ENCODE data around the gene MICAL2. TPM values are rescaled to one million over a fixed set of nuclear protein-coding genes. Genes with fewer than 3 reads are reported as not detected.

The MICAL2 gene
- total RNA-seq, 6 experiments from 2014 or later: 17.0 to 50.7 (median 35.9) TPM

- no peaks in the 10 kb centered on the region for H3K27me3 ChIP-seq
- WGBS (ENCODE audit: insufficient coverage, low coverage, low lambda C conversion rate, missing lambda C conversion rate): 92% methylated on average over 1 of the region's 2 CpGs
- H3K36me3 ChIP-seq: no peaks in the 10 kb centered on the region
- DNase-seq: no peak
- intact Hi-C loops (cut with DNase I): no loop called here
- H3K4me3 ChIP-seq: no peak overlapping the region
- no peak overlapping the region for H3K27ac ChIP-seq
- TF ChIP-seq CTCF (IDR thresholded peaks at IDR 0.05): no peak
- no peak for TF ChIP-seq POLR2A (IDR thresholded peaks at IDR 0.05)
- no peaks in the 10 kb centered on the region for H3K9me3 ChIP-seq
- no peak for ATAC-seq
- peaks cover 0 to 10% (median 4%) of the 10 kb centered on the region in 4 donors for H3K4me1 ChIP-seq
These were observed 1.4 kb upstream of the MICAL2 start for GRCh38 chr11:12108875-12109453.

- ATAC-seq (no peak), DNase-seq (no peak)
- intact Hi-C loops (cut with DNase I): no loop called here
- H3K4me3 ChIP-seq: peak overlapping the region; percentile 88 to 93 (median 89)
- H3K27ac ChIP-seq: peak overlapping the region in 1 of 3 donors; percentile 86
- H3K4me1 ChIP-seq: peaks cover 0 to 10% (median 4%) of the 10 kb centered on the region in 4 donors
- 51% methylated on average over 5 of the region's 7 CpGs for WGBS (ENCODE audit: insufficient coverage, low coverage, low lambda C conversion rate, missing lambda C conversion rate)
- no peaks in the 10 kb centered on the region for H3K36me3 ChIP-seq
- no peaks in the 10 kb centered on the region for H3K27me3 ChIP-seq
- TF ChIP-seq CTCF (IDR thresholded peaks at IDR 0.05) (no peak), POLR2A (IDR thresholded peaks at IDR 0.05) (no peak)
- no peaks in the 10 kb centered on the region for H3K9me3 ChIP-seq
These were observed 696 bp upstream of the MICAL2 start for GRCh38 chr11:12109591-12110196.

GRCh38 chr11:12110714-12111548 is 541 bp downstream of the MICAL2 start:
- Histone ChIP-seq H3K4me3 (peak overlapping the region; percentile 88 to 93 (median 89)), H3K27ac (peak overlapping the region; percentile 75 to 86 (median 82)), H3K4me1 (peaks cover 0 to 10% (median 4%) of the 10 kb centered on the region in 4 donors), H3K9me3 (no peaks in the 10 kb centered on the region), H3K36me3 (no peaks in the 10 kb centered on the region), H3K27me3 (no peaks in the 10 kb centered on the region)
- TF ChIP-seq POLR2A (IDR thresholded peaks at IDR 0.05) (peak; percentile 25), CTCF (IDR thresholded peaks at IDR 0.05) (no peak)
- ATAC-seq: peak; percentile 42 to 59 (median 52)
- intact Hi-C loops (cut with DNase I): no loop called here
- peak; percentile 58 to 68 (median 68) for DNase-seq
- 0% methylated on average over 6 of the region's 67 CpGs for WGBS (ENCODE audit: insufficient coverage, low coverage, low lambda C conversion rate, missing lambda C conversion rate)

DNA sequence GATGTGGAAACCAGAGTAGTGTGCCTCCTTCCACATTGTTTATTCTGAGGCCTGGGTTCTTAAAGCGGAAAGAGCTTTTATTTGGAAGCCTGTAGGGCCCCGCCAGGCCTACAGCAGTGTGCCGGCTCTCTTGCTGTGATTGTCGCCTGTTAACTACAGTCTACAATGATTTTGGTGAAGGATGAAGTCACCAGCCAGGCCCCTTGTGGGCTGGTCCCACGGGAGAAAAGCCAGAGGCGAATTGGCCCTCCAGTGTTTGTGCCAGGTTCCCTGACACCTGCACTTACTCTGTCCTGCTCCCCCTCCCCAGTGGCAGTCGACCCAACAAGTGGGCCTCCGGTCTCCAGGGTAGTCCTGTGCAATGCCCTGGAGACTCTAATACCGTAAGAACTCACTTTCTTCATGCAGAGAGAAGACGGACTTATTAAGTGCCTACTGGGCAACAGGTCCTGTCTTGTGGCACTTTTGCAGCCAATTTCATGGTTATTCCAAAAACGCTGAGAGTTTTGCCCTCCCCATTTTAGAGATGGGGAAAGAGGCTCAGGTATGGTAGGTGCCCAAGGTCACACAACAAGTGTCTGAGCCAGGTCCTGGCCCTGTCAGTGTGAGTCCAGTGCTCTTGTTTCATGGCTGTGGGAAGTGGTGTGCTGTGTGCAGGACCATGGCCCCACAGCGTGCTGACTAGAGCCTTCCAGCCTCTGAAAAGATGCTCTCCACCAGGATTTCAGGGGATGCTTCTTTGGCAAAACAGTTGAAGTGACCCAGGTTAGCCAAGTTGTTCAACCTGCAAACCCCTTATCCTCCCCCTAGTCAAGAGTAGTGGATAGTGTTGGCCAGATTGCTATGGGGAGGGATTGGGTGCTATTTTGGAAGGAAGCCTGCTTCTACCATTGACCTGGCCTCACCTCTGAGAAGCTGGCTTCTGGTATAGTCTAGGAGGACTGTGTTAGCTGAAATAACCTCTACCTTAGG is 1.4 kb downstream of the MICAL2 start:
- no peak for ATAC-seq
- intact Hi-C loops (cut with DNase I): no loop called here
- Histone ChIP-seq H3K27me3 (no peaks in the 10 kb centered on the region), H3K27ac (peak overlapping the region; percentile 75 to 86 (median 82)), H3K9me3 (no peaks in the 10 kb centered on the region), H3K4me3 (peak overlapping the region; percentile 88 to 93 (median 89)), H3K4me1 (peaks cover 0 to 10% (median 4%) of the 10 kb centered on the region in 4 donors), H3K36me3 (no peaks in the 10 kb centered on the region)
- TF ChIP-seq CTCF (IDR thresholded peaks at IDR 0.05) (no peak), POLR2A (IDR thresholded peaks at IDR 0.05) (no peak)
- WGBS (ENCODE audit: insufficient coverage, low coverage, low lambda C conversion rate, missing lambda C conversion rate): 39% methylated on average over 9 of the region's 12 CpGs
- no peak for DNase-seq
